Osteoblast (primary cell): Measurements from ENCODE around the gene MTOR. TPM values are rescaled to one million over a fixed set of nuclear protein-coding genes. Genes with fewer than 3 reads are reported as not detected.
"Not testable (repeated sequence)": the region's sequence is repeated elsewhere in the genome, so short reads cannot be mapped to it uniquely, and the experiment has no call there.

ENCODE experiments used
- DNase-seq: peaks from one replicate; pipeline ENCODE4 v3.0.0; 2011; ENCODE audit warnings: low spot score, mixed read lengths; ENCODE audit not compliant: insufficient read length; ENCODE audit errors: missing footprints
- H2AFZ ChIP-seq: 2 replicates; pipeline ENCODE4 v1.6.0; 2011; ENCODE audit warnings: mild to moderate bottlenecking, low read length
- H3K27ac ChIP-seq: 2 replicates; pipeline ENCODE4 v1.5.1; 2011; ENCODE audit warnings: mild to moderate bottlenecking, low read depth, low read length, moderate library complexity
- H3K27me3 ChIP-seq: 2 replicates; pipeline ENCODE4 v1.6.0; 2012; ENCODE audit warnings: mild to moderate bottlenecking, control low read depth, inconsistent platforms, low read length, moderate library complexity; ENCODE audit not compliant: insufficient read depth
- H3K36me3 ChIP-seq: 2 replicates; pipeline ENCODE4 v1.5.1; 2011; ENCODE audit warnings: mild to moderate bottlenecking, low read length, control low read depth, moderate library complexity; ENCODE audit not compliant: insufficient read depth
- H3K4me1 ChIP-seq: 2 replicates; pipeline ENCODE4 v1.5.1; 2011; ENCODE audit warnings: mild to moderate bottlenecking, low read length, control low read depth, moderate library complexity; ENCODE audit not compliant: insufficient read depth
- H3K4me2 ChIP-seq: 2 replicates; pipeline ENCODE4 v1.6.0; 2011; ENCODE audit warnings: mild to moderate bottlenecking, low read length; ENCODE audit not compliant: insufficient read depth
- H3K4me3 ChIP-seq: fragments of 200-600 bp; sonication (generic); 3 replicates; pipeline ENCODE4 v1.5.1; 2012; ENCODE audit warnings: mild to moderate bottlenecking, low read length, inconsistent platforms; ENCODE audit not compliant: insufficient read depth
- H3K79me2 ChIP-seq: 2 replicates; pipeline ENCODE4 v1.6.0; 2012; ENCODE audit warnings: mild to moderate bottlenecking, low read length, control low read depth, inconsistent platforms; ENCODE audit not compliant: insufficient read depth
- H3K9me3 ChIP-seq: 2 replicates; pipeline ENCODE4 v1.5.1; 2011; ENCODE audit warnings: low read depth, low read length, control low read depth
- H4K20me1 ChIP-seq: 2 replicates; pipeline ENCODE4 v1.6.0; 2012; ENCODE audit warnings: mild to moderate bottlenecking, low read length, control low read depth; ENCODE audit not compliant: insufficient read depth
- total RNA-seq: library from RNA; depleted of rRNA; stranded (reverse); fragments of >200 nt; gene quantifications from 2 replicates; pipeline ENCODE4 v1.2.3, GENCODE V29; 2012
- TF ChIP-seq, protein P1 (sequence below): IDR thresholded peaks from 2 replicates; pipeline ENCODE4 v1.5.1; 2011; ENCODE audit warnings: mild to moderate bottlenecking, low read depth, low read length, moderate library complexity; ENCODE audit errors: extremely low read depth

MTOR gene
- total RNA-seq, 1 donor, result 34.0 TPM

DNA sequence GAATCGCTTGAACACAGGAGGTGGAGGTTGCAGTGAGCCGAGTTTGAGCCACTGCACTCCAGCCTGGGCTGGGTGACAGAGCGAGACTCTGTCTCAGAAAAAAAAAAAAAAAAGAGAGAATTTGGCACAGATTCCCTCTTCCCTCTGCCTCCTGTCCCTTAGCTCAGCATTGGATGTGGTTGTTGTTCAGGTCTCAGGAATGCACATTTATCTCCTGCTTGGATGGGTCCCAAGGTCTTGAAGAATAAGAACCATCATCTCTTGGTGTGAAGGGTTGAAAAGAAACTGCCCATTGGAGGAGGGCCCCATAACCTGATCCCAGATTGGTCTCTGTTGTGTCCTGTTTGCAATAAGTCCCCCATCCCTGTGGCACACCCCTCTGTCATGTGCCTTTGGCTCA, 45.5 kb upstream of the MTOR start:
- DNase-seq, result peak; percentile 69
- no peaks in the 10 kb centered on the region for H3K36me3 ChIP-seq
- peaks cover 6% of the 10 kb centered on the region for H3K27me3 ChIP-seq
- H3K4me3 ChIP-seq, result no peak overlapping the region
- no peak overlapping the region for H3K27ac ChIP-seq
- no peaks in the 10 kb centered on the region for H3K79me2 ChIP-seq
- no peaks in the 10 kb centered on the region for H3K4me1 ChIP-seq
- H3K9me3 ChIP-seq, result no peaks in the 10 kb centered on the region
- H2AFZ ChIP-seq, result no peak overlapping the region
- no peak overlapping the region for H3K4me2 ChIP-seq
- TF ChIP-seq, protein P1, sequence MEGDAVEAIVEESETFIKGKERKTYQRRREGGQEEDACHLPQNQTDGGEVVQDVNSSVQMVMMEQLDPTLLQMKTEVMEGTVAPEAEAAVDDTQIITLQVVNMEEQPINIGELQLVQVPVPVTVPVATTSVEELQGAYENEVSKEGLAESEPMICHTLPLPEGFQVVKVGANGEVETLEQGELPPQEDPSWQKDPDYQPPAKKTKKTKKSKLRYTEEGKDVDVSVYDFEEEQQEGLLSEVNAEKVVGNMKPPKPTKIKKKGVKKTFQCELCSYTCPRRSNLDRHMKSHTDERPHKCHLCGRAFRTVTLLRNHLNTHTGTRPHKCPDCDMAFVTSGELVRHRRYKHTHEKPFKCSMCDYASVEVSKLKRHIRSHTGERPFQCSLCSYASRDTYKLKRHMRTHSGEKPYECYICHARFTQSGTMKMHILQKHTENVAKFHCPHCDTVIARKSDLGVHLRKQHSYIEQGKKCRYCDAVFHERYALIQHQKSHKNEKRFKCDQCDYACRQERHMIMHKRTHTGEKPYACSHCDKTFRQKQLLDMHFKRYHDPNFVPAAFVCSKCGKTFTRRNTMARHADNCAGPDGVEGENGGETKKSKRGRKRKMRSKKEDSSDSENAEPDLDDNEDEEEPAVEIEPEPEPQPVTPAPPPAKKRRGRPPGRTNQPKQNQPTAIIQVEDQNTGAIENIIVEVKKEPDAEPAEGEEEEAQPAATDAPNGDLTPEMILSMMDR, result no peak
- no peaks in the 10 kb centered on the region for H4K20me1 ChIP-seq

- H3K27me3 ChIP-seq, H3K9me3 ChIP-seq, H3K4me1 ChIP-seq, H3K4me2 ChIP-seq, H3K79me2 ChIP-seq, H3K36me3 ChIP-seq, H3K4me3 ChIP-seq, H3K27ac ChIP-seq, DNase-seq, H2AFZ ChIP-seq, H4K20me1 ChIP-seq: not testable (repeated sequence)
Measured at GRCh38 chr1:11305516-11305915, 43.2 kb upstream of the MTOR start.

- no peaks in the 10 kb centered on the region for H3K9me3 ChIP-seq
- no peaks in the 10 kb centered on the region for H3K27me3 ChIP-seq
- peak; percentile 31 for DNase-seq
- TF ChIP-seq, protein P1, result no peak
- H3K36me3 ChIP-seq, result no peaks in the 10 kb centered on the region
- H3K27ac ChIP-seq, result no peak overlapping the region
- H3K4me2 ChIP-seq, result no peak overlapping the region
- no peak overlapping the region for H3K4me3 ChIP-seq
- H2AFZ ChIP-seq, result no peak overlapping the region
- no peaks in the 10 kb centered on the region for H3K4me1 ChIP-seq
- H4K20me1 ChIP-seq, result no peaks in the 10 kb centered on the region
- no peaks in the 10 kb centered on the region for H3K79me2 ChIP-seq
Measured at GRCh38 chr1:11302366-11302765, 40.0 kb upstream of the MTOR start.

DNA sequence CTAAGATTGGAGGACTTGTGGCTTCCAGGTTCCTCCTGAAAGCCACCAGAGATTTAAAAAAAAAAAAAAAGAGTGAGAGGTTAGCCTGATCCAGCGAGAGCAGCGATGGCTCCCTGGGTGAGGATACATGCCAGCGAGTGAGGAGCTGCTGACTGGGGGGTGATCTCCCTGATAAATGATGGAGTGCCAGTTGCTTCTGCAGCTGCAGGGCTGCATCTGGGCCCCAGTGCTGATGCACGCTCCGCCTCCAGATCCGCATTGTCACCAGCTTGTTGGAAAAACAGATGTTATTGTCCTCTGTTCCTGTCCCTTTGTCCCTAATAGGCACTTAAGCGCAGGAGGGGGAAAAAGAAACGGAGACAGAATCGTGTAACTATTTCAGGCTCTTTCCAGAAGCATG, 39.2 kb upstream of the MTOR start:
- H3K27me3 ChIP-seq, result no peaks in the 10 kb centered on the region
- no peaks in the 10 kb centered on the region for H3K4me1 ChIP-seq
- no peak overlapping the region for H3K4me2 ChIP-seq
- H3K4me3 ChIP-seq, result no peak overlapping the region
- H3K79me2 ChIP-seq, result no peaks in the 10 kb centered on the region
- no peaks in the 10 kb centered on the region for H3K36me3 ChIP-seq
- TF ChIP-seq, protein P1, result no peak
- no peaks in the 10 kb centered on the region for H3K9me3 ChIP-seq
- no peak overlapping the region for H2AFZ ChIP-seq
- no peaks in the 10 kb centered on the region for H4K20me1 ChIP-seq
- DNase-seq, result peak; percentile 25
- H3K27ac ChIP-seq, result no peak overlapping the region

DNA sequence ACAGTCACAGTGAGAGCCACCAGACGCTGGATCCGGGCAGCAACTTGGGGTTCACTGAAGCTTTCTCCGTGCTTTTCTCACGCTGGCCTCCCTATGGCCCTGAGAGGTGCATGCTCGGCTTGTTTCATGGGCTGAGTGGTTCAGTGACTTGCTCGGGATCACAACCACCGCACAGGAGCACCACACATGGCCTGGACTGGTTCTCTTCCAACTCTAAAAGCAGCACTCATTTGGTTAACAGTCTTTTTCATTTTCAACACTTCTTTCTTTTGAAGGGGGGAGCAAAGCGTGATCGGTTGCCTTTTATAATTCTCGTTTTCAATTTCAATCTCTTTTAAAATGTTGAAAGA, 36.8 kb upstream of the MTOR start:
- Histone ChIP-seq H2AFZ (no peak overlapping the region), H4K20me1 (no peaks in the 10 kb centered on the region), H3K4me3 (no peak overlapping the region), H3K36me3 (no peaks in the 10 kb centered on the region), H3K79me2 (no peaks in the 10 kb centered on the region), H3K27ac (no peak overlapping the region), H3K27me3 (no peaks in the 10 kb centered on the region), H3K4me2 (no peak overlapping the region), H3K4me1 (no peaks in the 10 kb centered on the region), H3K9me3 (no peaks in the 10 kb centered on the region)
- TF ChIP-seq, protein P1, result no peak
- DNase-seq, result no peak
